Activated naive CD4-positive, alpha-beta T cell treated with Interleukin-2 at 50 U/mL for 16 hours (primary cell): ENCODE data around the gene NPM1.
"Not testable (repeated sequence)": the region's sequence is repeated elsewhere in the genome, so short reads cannot be mapped to it uniquely, and the experiment has no call there.

Experiments used
- DNase-seq: peaks from one replicate; pipeline ENCODE4 v3.0.0-alpha.2; 2020

Gene NPM1

DNA sequence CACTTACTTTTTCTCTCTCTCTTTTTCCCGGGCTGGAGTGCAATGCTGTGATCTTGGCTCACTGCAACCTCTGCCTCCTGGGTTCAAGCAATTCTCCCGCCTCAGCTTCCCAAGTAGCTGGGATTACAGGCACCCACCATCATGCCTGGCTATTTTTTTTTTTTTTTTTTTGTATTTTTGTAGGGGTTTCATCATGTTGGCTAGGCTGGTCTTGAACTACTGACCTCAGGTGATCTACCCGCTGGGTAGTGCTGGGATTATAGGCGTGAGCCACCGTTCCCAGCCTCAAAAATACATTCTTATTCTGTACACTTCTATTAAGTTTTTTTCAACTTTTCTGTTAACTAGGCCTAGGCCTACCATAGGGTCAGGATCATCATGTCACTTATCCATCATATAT, 26.3 kb downstream of the NPM1 start:
- DNase-seq: not testable (repeated sequence)

DNA sequence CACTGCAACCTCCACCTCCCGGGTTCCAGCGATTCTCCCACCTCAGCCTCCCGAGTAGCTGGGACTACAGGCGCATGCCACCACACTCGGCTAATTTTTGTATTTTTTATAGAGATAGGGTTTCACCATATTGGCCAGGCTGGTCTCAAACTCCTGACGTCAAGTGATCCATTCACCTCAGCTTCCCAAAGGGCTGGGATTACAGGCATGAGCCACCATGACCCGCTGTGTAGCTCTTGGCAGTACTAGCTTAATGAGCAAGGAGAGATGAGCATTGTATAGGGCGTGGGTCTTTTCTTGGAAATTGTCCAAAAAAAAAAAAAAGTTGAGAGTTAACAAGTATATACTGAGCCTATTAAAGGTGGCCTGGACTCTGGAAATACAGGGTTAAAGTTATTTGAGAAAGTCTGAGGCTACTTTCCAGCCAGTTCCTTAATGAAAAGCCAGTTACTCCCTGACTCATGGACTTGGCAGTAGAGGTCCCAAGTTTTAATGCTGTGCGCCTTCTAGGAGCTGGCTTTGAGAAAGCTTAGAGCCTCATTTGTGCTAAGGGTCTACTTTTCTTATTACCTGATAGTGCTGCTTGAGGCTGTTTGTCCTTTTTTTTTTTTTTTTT, 27.6 kb downstream of the NPM1 start:
- DNase-seq: no peak

DNA sequence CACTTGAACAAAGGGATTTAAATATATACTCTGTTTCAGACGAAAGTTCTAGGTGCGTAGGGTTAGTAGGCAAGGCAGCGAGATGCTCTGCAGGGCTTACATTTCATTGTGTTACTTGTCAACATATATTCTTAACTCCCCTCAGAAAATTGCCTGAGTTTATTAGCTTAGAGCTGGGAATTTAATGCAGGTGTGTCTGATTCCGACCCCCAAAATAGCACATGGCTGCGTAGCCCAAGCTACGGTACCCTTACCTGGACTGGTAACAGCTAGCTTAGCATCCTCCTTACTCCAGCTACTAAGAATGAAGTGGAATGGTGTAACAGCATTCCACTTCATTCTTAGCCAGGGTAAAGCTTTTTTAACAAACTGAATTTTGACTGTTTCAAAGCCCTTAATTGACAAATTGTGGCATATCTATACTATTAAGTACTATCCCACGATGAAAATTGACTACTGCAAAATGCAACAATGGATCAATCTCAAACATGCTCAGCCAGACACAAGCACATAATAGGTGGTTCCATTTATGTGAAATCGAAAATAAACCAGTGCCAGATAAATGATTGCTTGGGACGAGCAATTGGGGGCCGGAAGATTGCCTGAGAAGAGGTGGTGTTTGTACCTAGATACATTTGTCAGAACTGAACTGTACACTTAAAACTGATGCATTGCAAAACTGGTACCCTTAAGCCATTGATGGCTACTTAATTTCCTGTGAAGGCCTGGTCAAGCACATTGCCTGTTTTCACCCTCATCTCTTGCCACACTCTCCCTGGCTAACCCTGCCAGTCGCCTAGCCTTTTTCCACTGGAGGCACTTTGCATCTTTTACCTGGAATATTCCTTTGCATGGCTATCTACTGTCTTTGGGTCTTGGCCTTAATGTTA, 28.8 kb downstream of the NPM1 start:
- DNase-seq: no peak

DNA sequence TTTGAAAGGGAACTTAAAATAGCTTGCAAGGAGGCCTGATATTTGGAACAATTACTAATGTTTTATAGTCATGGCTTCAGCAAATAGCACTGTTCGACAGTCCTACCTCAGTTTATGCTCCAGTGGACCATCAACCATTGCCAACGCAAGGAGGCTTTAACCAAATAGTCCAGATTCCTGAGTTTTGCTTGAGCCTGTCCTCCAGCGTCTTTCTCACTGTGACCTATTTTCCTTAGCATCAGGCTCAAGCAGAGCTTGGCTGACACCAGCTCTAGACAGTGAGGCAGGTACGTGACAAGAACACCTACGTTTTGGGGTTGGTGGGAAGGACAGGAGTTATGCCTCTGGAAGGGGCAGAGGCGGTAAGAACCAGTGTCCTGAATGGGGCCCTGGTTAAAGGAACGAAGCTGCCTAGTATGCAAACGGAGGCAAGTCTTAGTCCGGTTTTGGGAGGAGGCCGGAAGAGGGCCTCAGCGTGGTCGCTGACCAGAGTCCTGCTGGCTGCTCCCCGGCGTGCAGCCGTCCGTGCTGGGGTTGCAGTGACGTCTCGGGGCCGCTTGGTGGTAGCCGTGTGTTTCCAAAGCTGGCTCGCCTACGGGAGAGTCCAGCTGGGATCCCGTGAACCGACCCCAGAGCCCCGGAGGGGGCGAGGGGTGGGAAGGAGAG, 30.8 kb downstream of the NPM1 start:
- peak; percentile 62 for DNase-seq

DNA sequence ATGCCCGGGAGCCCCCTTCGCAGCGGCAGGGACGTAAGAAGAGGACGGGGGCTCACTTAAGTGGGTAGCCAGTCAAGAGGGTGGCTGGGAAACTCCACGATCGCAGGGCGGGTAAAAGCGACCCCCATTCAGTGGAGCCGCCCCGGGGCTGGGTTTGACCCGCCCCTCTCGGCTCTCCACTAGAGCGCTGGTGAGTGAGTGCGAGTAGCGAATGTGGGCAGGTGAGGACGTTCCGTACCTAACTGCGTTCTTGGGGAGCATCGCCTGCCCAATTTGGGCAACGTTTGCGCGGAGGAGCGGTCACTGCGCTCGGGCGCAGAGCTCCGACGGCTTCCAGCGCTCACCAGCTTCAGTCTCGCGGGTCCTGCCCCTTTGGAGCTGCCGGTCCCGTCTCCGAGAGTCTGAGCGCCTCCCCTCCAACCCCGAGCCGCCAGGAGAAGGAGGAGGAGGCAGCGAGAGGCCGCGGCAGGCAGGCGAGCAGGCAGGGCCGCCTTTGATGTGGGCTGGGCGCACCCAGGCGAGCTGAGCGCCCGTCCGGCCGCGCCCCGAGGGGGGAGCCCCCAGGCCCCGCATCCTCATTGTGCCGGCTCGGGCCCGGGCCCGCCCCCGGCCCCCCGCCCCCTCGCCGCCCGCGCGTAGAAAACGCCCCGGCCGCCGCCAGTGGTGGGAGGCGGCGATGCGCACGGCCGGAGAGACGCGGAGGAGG, 31.5 kb downstream of the NPM1 start, which contains the start of gene FGF18:
FGF18 (plus strand) TSS at position 666 of the 706 bp plus-strand sequence. CDS start 553 bp downstream, outside the sequence.
- DNase-seq: peak; percentile 40

DNA sequence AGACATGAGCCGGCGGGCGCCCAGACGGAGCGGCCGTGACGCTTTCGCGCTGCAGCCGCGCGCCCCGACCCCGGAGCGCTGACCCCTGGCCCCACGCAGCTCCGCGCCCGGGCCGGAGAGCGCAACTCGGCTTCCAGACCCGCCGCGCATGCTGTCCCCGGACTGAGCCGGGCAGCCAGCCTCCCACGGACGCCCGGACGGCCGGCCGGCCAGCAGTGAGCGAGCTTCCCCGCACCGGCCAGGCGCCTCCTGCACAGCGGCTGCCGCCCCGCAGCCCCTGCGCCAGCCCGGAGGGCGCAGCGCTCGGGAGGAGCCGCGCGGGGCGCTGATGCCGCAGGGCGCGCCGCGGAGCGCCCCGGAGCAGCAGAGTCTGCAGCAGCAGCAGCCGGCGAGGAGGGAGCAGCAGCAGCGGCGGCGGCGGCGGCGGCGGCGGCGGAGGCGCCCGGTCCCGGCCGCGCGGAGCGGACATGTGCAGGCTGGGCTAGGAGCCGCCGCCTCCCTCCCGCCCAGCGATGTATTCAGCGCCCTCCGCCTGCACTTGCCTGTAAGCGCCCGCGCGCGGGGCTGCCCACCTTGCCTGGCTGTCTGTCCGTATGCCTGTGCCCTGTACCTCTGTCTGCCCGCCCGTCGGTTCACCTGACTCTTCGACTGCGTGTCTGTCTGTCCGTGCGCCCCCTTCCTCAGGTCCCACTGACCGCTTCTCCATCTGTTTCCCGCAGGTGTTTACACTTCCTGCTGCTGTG, 32.2 kb downstream of the NPM1 start:
- peak; percentile 36 for DNase-seq

DNA sequence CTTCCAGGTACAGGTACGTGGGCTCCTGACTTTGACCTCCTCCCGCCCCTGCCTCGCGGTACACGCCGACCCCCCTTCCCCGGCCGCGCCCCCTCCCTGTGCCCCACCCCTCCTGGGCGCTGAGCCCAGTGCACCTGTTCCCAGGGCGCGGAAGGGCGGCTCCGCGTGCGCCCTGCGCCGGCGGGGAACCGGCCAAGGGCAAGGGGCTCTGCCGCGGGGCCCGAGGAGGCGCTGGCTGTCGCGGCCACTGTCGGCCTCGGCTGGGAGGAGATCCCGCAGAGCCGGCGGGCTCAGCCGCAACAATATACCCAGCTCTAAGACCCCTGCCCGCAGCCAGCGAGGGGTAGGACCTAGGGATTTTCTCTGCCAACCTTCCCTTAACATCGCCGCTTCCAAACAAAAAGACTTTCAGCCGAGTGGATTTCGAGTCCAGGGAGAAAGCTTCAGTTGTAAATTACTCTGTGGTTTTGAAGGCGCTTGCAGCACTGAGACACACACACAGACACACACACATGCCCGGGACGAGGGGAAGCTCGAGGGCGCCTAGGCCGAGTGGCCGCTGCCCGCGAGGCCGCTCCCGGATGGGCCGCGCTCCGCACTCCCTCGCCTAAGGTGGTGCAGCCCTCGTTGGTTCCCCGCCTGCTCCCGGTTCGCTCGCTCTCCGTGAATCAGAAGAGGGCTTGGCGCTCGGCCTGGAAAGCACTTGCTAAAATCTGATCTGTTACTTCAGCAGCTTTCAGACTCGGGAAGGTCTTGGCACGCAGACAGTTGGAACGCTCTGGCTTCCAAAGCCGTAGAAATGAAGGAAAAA, 33.0 kb downstream of the NPM1 start:
- no peak for DNase-seq

DNA sequence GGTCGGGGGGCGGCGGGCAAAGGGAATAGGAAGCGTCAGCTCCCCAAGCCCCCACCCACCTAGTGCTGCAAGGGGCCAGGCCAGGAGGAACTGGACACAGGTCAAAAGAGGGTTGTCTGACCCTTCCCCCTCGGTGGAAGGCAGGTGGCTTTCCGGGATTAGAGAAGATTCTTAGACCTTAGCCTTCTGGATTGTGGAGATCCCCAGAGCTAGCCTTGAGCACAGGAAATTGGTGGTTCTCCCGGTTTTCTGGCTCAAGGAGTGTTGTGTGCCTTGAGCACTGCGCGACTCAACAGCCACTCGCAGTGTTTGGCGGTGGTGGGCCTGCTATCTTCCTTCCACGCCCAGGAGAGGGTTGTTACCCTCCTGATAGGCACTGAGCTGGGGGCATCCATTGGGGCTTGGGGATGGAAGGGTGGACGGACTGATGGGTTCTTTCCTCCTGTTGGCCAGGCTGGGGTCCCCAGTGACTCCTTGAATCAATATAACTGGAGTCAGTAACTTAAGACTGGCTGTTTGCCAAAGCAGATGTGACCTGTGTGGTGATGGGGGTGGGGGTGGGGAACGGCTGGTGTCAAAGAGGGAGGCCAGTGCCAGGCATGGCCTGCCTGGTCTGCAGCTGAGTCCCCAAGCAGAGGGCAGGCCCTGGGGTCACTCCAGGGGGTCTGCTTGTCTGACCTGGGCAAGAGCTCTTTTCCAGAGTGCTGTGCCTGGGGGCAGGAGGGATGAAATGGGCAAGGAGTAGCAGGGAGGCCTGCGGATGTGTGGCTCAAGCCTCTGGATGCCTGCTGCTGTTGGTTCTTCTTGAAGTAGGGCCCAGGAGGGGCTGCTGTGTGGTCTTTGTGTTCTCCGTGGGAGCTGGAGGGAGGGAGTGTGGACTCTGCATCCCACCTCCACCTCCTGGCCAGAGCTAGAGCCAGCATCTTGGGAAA, 33.9 kb downstream of the NPM1 start:
- DNase-seq: no peak

DNA sequence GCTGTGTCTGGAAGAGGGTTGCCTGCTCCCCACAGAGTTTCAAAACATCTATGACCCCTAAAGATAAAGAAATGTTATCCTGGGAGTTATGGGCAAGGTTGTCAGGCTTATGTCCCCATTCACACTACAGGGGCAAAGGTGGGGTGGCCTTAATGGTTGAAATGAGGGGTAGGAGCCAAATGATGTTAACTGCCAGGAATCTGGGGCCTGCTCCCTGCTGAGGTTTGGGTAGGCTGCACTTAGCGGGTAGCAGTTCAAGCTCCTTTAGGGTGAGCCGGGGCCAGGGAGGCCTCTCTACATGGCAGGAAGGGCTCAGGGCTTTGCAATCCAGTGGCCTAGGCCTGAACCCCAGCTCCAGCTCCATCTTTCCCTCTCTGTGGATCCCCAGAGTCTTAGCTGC, 34.8 kb downstream of the NPM1 start:
- no peak for DNase-seq

DNA sequence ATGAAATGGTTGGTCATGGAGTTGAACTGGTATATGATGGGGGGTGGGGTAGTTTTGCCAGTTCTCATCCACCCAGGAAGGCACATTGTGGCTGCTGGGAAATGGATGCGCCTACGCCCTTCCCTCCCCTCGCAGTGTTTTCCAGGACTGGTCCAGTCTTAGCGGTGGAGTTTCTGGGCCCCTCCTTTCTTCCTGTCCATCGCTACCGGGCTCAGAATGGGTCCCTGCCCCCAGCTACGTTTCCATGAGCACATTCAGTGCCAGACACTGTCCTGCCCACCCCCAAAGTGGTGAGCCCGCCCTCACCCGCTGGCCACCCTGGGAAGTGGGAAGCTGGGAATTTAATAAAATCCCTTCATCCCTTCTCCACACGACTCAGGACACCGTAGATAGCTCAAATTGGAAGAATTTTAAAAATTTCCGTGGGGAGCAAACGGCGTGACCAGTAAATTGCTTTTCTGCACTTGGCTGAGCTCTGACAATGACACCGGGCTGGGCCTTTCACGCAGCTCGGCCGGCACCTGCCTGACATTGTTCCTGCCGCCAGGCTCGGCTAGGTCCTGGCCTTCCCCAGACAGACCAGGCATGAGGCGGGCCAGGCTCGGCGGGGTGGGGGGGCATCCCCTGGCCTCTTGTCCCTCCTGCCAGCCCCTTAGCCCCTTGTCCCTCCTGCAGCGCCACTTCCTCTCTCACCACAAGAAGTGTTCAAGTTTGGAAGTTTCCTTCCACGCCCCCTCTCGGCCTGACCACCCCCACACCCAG, 35.4 kb downstream of the NPM1 start:
- DNase-seq: no peak

DNA sequence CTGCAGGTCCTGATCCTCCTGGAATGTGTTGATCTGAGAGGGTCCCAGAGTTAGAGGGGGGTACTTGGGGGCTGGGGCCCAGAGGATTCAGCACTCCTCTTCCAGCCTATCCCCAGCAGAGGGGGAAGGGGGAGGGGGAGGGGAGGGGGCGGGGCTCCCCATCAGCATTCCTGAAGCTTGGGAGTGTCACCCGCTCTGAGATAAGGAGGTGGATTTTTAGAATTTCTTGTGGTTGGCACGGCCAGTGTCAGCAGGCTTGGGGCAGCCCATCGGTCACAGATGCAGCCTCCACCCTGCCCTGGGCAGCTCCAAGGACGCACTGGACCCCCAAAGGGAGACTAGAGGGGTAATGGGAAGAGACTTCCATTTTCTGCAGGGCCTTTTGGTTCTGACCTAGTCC, 37.1 kb downstream of the NPM1 start:
- DNase-seq: no peak

DNA sequence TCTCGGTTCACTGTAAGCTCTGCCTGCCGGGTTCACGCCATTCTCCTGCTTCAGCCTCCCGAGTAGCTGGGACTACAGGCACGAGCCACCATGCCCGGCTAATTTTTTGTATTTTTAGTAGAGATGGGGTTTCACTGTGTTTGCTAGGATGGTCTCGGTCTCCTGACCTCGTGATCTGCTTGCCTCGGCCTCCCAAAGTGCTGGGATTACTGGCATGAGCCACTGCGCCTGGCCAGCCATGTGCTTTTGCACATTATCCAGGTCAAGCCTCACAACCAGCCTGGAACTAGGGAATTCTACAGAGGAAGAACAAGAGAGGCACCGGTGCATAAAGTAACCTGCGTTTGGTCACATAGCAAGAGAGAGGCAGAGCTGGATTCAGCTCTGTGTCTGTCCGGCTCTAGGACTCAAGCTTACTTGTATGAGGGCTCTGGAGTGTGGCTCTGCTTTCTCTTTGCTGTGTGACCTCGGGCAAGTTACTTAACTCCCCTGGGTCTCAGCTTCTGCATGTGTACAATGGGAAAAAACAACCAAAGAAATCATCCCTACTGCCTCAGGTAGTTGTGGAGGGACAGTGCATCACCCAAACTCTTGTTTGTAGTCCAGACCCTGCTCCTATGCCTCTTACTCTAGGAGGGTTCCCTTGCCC, 38.1 kb downstream of the NPM1 start:
- no peak for DNase-seq

DNA sequence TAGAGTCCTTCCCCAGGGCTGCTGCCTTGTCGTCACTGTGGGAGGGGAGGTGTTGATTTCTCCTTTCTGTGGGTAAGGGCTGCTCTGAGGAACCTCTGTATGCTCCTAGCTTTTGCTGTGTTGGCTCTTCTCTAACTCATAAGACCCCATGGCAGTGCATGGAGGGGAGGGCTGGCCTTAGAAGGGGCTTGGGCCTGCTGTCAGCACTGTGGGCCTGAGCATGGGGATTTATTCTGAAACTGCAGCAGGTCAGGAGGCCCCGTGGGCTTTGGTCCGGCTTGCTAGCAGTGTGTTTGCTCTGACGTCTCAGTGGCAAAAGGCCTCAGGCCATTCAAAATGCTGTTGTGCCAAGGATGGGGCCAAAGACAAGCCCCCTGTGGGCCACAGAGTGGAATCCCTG, 38.6 kb downstream of the NPM1 start:
- DNase-seq: no peak

DNA sequence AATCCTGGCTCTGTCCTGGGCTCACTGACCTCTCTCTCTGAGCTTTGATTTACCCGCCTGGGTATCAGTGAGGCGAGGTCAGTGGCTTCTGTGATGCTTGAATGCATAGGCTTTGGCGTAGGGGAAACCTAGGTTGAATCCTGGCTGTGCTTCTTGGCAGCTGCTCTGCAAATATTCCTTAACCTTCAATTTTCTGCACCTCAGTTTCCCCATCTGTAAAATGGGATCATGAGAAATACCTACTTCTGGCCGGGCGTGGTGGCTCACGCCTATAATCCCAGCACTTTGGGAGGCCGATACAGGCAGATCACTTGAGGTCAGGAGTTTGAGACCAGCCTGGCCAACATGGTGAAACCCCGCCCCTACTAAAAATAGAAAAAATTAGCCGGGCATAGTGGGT, 39.0 kb downstream of the NPM1 start:
- DNase-seq: no peak

DNA sequence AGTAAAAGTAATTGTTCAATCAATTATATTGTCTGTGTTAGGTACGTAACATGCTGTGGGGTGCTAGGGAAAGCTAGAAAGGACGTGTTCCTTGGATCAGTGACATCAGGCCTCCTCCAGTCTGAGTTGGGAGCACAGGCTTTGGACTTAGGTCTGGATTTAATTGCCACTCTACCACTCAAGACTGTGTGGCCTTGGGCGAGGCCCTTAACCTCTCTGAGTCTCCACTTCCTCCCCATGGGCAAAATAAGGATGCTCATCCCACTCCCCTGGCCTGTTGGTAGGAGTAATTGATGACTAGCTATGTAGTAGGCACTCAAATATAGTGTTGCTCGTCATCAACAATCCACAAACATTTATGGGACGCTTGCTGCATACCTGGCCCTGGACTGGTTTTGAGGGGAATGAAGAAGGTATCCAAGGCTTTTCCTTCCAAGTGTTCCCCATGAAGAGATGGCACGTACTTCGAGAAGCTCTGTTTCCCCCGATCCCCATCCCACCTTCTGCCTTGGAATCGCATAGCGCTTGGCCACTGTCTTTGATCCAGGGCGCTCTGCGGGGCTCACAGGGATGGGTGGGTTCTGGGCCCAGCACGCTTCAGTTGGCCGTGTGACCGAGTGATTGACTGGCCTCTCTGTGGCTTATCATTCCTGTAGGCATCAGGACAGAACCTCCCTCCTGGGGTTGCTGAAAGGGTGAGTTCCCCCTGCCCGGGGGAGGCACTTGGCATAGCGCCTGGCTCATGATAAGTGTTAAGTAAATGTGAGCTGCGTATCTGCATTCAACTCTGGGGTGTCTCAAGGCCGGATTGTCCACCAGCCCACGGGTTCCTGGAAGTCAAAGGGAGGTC, 39.9 kb downstream of the NPM1 start:
- no peak for DNase-seq

DNA sequence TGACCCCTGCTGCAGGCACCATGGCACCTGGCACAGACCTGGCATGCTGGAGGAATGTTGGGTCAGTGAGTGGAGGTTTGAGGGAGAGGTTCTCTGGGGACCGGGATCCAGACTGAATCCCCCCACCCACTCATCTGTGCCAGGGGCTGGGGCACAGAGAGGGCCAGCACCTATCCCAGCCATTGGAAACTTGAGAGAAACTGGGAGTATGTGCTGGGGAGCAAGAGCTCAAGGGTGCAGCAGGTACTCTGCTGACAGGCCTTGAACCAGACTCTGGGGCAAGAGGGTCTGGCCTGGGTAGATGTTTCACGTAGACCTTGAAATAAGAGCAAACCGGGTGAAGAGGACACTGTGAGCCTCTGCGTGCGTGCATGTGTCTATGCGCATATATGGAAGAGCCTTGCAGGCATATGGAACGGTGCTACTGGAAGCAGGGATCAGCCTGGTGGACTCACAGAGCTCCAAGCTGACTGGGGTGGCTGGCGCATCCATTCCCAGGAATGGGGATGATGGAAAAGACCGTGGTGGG, 40.6 kb downstream of the NPM1 start:
- no peak for DNase-seq

DNA sequence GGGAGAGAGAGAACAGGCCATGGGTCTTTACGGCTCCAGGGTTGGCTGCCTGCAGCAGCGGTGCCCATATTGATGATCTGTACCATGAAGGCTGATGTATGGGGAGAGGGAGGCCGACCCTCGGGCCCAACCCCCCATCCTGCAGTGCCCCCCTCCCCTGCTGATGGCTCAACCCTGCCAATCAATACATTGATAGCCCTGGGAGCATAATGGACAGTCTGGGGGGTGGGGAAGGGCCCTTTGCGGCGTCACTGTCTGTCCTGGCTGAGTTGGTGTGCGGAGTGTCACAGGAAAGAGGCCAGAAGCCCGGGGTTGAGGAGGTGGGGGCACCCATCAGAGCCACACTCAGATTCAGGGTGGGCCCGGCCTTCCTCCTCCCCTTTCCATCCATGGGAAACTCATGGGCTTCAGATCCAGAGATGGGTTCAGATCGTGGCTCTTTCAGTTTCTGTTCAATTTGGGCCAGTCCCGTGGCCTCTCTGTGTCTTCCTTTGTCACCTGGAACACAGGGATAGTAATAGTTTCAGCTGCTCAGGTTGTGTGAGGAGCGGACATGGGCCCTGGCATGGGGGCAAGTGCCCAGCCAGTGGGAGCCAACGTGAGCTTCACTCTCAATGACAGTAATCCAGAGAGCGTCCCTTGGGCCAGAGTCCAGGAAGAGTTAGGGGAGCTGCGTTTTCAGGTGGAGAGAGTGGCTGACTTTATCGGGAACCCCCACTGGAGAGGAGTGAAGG, 41.3 kb downstream of the NPM1 start:
- DNase-seq: no peak
